K562 (cell line): ENCODE results near the gene B3GAT1. TPM values are rescaled to one million over a fixed set of nuclear protein-coding genes. Genes with fewer than 3 reads are reported as not detected.

Source experiments
- ATAC-seq: fragments of 200-7000 bp; cut with Tn5 transposase; 3 replicates; pipeline ENCODE4 v1.9.1; 2020; ENCODE audit warnings: moderate library complexity
- BruUV-seq: library from RNA; stranded (reverse); fragments of 400-500 nt; replicated peaks from 2 replicates; lab custom pipeline; 2021; lab: Mats Ljungman, UMichigan
- CTCF ChIA-PET: fragments of 300-600 bp; formaldehyde crosslinking; extraction: SDS; loops from one replicate; lab custom pipeline; 2021; ENCODE audit warnings: low intra/inter-chr PET ratio; lab: Yijun Ruan, JAX
- POLR2A ChIA-PET: fragments of 300-600, 350-650 bp; sonication (Branson Sonifier 250); formaldehyde crosslinking; extraction: SDS; loops from one replicate; lab custom pipeline; 2021; ENCODE audit warnings: antibody characterized with exemption, inconsistent platforms; lab: Yijun Ruan, JAX
- DNase-seq, 4 experiments: peaks; one replicate each; pipeline versions ENCODE4 v3.0.0 to v3.0.0-alpha.2; 2011 to 2018; ENCODE audit warnings: low spot score in 3 of 4, mixed read lengths in 3 of 4; ENCODE audit errors: extremely low read depth in 1 of 4
- FAIRE-seq: peaks from 2 replicates; lab custom pipeline; 2011; peaks lifted over from hg19 to GRCh38; lab: Jason Lieb, UNC
- H2AFZ ChIP-seq: 2 replicates; pipeline ENCODE4 v1.6.0; 2011; ENCODE audit warnings: low read depth, low read length, control low read depth, inconsistent platforms
- H3K27ac ChIP-seq: fragments of 200-600 bp; 3 replicates; pipeline ENCODE4 v1.8.0; 2011; ENCODE audit warnings: low read depth, mild to moderate bottlenecking, control low read depth, inconsistent platforms, low read length, moderate library complexity, mixed read lengths; ENCODE audit errors: extremely low read depth
- H3K27me3 ChIP-seq, 2 experiments: fragments of 300-600 bp in 1 of 2; 2 replicates in 1 of 2; 3 replicates in 1 of 2; pipeline versions ENCODE4 v1.6.0 to v1.8.0; 2011; ENCODE audit warnings: inconsistent platforms in 2 of 2, low read length in 2 of 2, mild to moderate bottlenecking in 1 of 2, mixed read lengths in 1 of 2, moderate library complexity in 1 of 2; ENCODE audit not compliant: control insufficient read depth in 2 of 2, insufficient read depth in 2 of 2
- H3K36me3 ChIP-seq: fragments of 300-600 bp; 3 replicates; pipeline ENCODE4 v1.8.0; 2011; ENCODE audit warnings: mild to moderate bottlenecking, low read length, inconsistent platforms; ENCODE audit not compliant: control insufficient read depth, insufficient read depth
- H3K4me1 ChIP-seq, 2 experiments: fragments of 200-600 bp in 1 of 2; replicated peaks in 1 of 2; 2 replicates in 1 of 2; 3 replicates in 1 of 2; pipeline versions ENCODE4 v1.5.1 to v1.8.0; 2011; ENCODE audit warnings: inconsistent platforms in 2 of 2, low read length in 2 of 2, mild to moderate bottlenecking in 1 of 2, mixed read lengths in 1 of 2, moderate library complexity in 1 of 2; ENCODE audit not compliant: control insufficient read depth in 2 of 2, insufficient read depth in 2 of 2
- H3K4me2 ChIP-seq: 2 replicates; pipeline ENCODE4 v1.6.1; 2011; ENCODE audit warnings: low read length, control low read depth, inconsistent platforms, mixed read lengths; ENCODE audit not compliant: insufficient read depth
- H3K4me3 ChIP-seq: fragments of 200-600 bp; sonication (generic), shearing (Covaris generic); 2 replicates; pipeline ENCODE4 v1.5.1; 2016; ENCODE audit warnings: control low read depth, inconsistent platforms
- H3K79me2 ChIP-seq: fragments of 200-600 bp; 3 replicates; pipeline ENCODE4 v1.8.0; 2011; ENCODE audit warnings: low read length, inconsistent platforms; ENCODE audit not compliant: control insufficient read depth, insufficient read depth
- H3K9ac ChIP-seq, 2 experiments: 2 replicates each; pipeline versions ENCODE4 v1.6.0 to v1.6.1; 2011; ENCODE audit warnings: low read depth in 2 of 2, low read length in 2 of 2, control low read depth in 1 of 2, inconsistent platforms in 1 of 2, mild to moderate bottlenecking in 1 of 2, mixed read lengths in 1 of 2; ENCODE audit not compliant: insufficient read depth in 1 of 2
- H3K9me1 ChIP-seq: one replicate; pipeline ENCODE4 v1.6.0; 2011; ENCODE audit warnings: inconsistent platforms, mild to moderate bottlenecking, low read length, moderate library complexity; ENCODE audit not compliant: control insufficient read depth, insufficient read depth
- H3K9me3 ChIP-seq: replicated peaks from 2 replicates; pipeline ENCODE4 v1.5.1; 2011; ENCODE audit warnings: low read depth, low read length, inconsistent platforms; ENCODE audit not compliant: control insufficient read depth, insufficient read depth
- H4K20me1 ChIP-seq: replicated peaks from 2 replicates; pipeline ENCODE4 v1.6.1; 2011; ENCODE audit warnings: low read length, inconsistent platforms, mixed read lengths; ENCODE audit not compliant: control insufficient read depth, insufficient read depth
- HNRNPUL1 ChIP-seq: fragments of 200-400 bp; formaldehyde crosslinking; IDR thresholded peaks from 2 replicates; pipeline ENCODE4 v1.6.1; 2017; ENCODE audit warnings: low read length
- HSF4 ChIP-seq: fragments of 250-450 bp; sonication (Bioruptor Pico); IDR thresholded peaks from 2 replicates; pipeline ENCODE4 v2.1.2; 2022; ENCODE audit warnings: mild to moderate bottlenecking, moderate library complexity, borderline replicate concordance
- KLF1 ChIP-seq: fragments of 450-650 bp; IDR thresholded peaks from 2 replicates; pipeline ENCODE4 v1.6.1; 2016; ENCODE audit warnings: missing genetic modification characterization, missing compliant biosample characterization
- PHF21A ChIP-seq: fragments of 450-650 bp; IDR thresholded peaks from 2 replicates; pipeline ENCODE4 v1.6.1; 2017; ENCODE audit warnings: low read depth, borderline replicate concordance
- YY1 ChIP-seq, 3 experiments: IDR thresholded peaks; 2 replicates each; pipeline ENCODE4 v1.6.1; 2011; ENCODE audit warnings: low read length in 2 of 3, mild to moderate bottlenecking in 2 of 3, moderate library complexity in 2 of 3, borderline replicate concordance in 1 of 3, control low read depth in 1 of 3, low read depth in 1 of 3; ENCODE audit not compliant: insufficient read depth in 3 of 3, insufficient replicate concordance in 2 of 3, control insufficient read depth in 1 of 3, insufficient read length in 1 of 3; ENCODE audit errors: extremely low read depth in 1 of 3
- whole genome bisulfite sequencing: fragments of 100-300 bp; shearing (Covaris generic); methylation state at CpG from one replicate; pipeline ENCODE4 v1.1.6; 2016; ENCODE audit warnings: low coverage, mixed read lengths; ENCODE audit not compliant: insufficient coverage; ENCODE audit errors: missing lambda C conversion rate; 5-methylcytosine and 5-hydroxymethylcytosine counted together
- in situ Hi-C: fragments of 300-500 bp; cut with MboI; formaldehyde crosslinking; loops from 4 replicates; pipeline ENCODE4 v1.15.0; 2018; ENCODE audit warnings: inconsistent platforms, mixed read lengths
- intact Hi-C: fragments of 100-400 bp; cut with micrococcal nuclease; formaldehyde crosslinking; loops from 2 replicates; pipeline ENCODE4 v1.14.2; 2022
- polyA plus RNA-seq, 8 experiments: library from polyadenylated mRNA; depleted of rRNA in 4 of 8; stranded (reverse) in 5 of 8; unstranded in 3 of 8; fragments of >200 nt; fragmentation: Nextera tagmentation in 2 of 8; fragmentation: Illumina TruSeq in 1 of 8; extraction: Ambion mirVana in 2 of 8; extraction: Trizol in 1 of 8; gene quantifications; 2 replicates each; pipeline versions ENCODE4 v1.2.1 to v1.2.3, GENCODE V29; 2011 to 2014; ENCODE audit warnings: inconsistent platforms in 1 of 8, missing spikeins in 1 of 8
- total RNA-seq, 7 experiments: library from RNA; depleted of rRNA in 6 of 7; stranded (reverse); fragments of >200 nt in 6 of 7; fragmentation: Illumina TruSeq in 2 of 7; extraction: Trizol in 2 of 7; gene quantifications; 2 replicates each; pipeline versions ENCODE4 v1.2.1 to v1.2.3, GENCODE V29; 2011 to 2021; ENCODE audit warnings: low replicate concordance in 1 of 7
- TF ChIP-seq, protein P1 (sequence below): fragments of 200-400 bp; formaldehyde crosslinking; IDR thresholded peaks from 2 replicates; pipeline ENCODE4 v1.6.1; 2017; ENCODE audit warnings: mild to moderate bottlenecking, low read depth, low read length, moderate library complexity
- TF ChIP-seq, protein P2 (sequence below): IDR thresholded peaks from 2 replicates; pipeline ENCODE4 v1.6.1; 2014; ENCODE audit warnings: antibody characterized with exemption

B3GAT1 gene
- total and polyA plus RNA-seq, 9 of the 15 experiments (the other 6 are each of a cell fraction or from before 2014, with no cell fraction given), result 0.01 to 0.53 (median 0.14) TPM; not detected in 1

DNA sequence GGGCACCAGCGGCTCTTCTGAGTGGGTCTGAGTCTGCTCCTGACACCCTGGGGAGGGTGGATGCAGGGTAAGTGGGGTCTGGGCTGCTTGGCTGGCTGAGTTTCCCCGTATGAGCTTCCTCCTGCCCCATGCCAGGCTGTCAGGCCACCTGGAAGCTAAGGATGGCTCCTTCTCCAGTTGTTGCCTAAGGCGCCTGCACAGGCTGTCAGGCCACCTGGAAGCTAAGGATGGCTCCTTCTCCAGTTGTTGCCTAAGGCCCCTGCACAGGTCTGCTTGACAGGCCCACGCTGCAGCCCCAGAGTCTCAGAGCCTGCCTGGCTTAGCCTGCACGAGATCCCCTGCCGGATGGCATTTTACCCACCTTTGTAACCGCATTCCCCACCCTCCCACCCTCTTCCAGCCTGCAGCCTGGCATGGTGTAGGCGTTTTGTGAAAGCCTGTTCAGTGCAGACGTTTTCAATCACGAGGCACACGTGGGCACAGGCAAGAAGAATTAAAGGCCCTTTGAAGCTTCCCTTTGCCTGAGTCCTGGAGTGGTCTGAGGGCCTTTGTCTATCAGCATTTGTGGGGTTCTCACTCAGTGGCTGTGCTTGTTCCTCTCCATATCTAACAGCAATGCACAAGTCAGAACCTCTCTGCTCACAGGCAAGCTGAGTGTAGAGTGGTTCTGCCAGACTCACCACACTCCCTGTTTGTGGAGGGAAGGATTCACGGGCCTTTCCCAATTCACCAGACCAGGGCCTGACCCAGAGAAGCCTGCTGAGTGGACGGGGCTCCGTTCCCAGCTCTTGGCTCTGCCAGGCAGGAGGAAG is 40.2 kb upstream of the B3GAT1 start:
- no peak for DNase-seq
- H3K27ac ChIP-seq, result no peak overlapping the region
- intact Hi-C loops, result no loop called here
- H3K79me2 ChIP-seq, result no peaks in the 10 kb centered on the region
- no peak for FAIRE-seq
- CTCF ChIA-PET, result no interaction called here
- H2AFZ ChIP-seq, result no peak overlapping the region
- H3K9ac ChIP-seq, result no peak overlapping the region
- BruUV-seq, result no TSS peak
- peaks cover 0 to 21% of the 10 kb centered on the region in 2 experiments; a peak in 2 of 5 replicates for H3K27me3 ChIP-seq
- no peaks in the 10 kb centered on the region for H3K9me1 ChIP-seq
- in situ Hi-C loops, result no loop called here
- 0 out of 5 replicates have a peak, but pooled peaks cover 0 to 3% of the 10 kb centered on the region in 2 experiments for H3K4me1 ChIP-seq
- ATAC-seq, result no peak
- no peaks in the 10 kb centered on the region for H4K20me1 ChIP-seq
- H3K4me2 ChIP-seq, result no peak overlapping the region
- H3K36me3 ChIP-seq, result no peaks in the 10 kb centered on the region
- POLR2A ChIA-PET, result no interaction called here
- TF ChIP-seq PHF21A (no peak), HNRNPUL1 (no peak), HSF4 (no peak), KLF1 (tag) (no peak), YY1 (IDR thresholded peaks at IDR 0.05; ENCODE audit: borderline replicate concordance in 1 of 3, control insufficient read depth in 1 of 3, extremely low read depth in 1 of 3, insufficient read depth in 3 of 3, insufficient read length in 1 of 3, insufficient replicate concordance in 2 of 3, low read depth in 1 of 3, low read length in 2 of 3) (no peak)
- TF ChIP-seq, protein P1, sequence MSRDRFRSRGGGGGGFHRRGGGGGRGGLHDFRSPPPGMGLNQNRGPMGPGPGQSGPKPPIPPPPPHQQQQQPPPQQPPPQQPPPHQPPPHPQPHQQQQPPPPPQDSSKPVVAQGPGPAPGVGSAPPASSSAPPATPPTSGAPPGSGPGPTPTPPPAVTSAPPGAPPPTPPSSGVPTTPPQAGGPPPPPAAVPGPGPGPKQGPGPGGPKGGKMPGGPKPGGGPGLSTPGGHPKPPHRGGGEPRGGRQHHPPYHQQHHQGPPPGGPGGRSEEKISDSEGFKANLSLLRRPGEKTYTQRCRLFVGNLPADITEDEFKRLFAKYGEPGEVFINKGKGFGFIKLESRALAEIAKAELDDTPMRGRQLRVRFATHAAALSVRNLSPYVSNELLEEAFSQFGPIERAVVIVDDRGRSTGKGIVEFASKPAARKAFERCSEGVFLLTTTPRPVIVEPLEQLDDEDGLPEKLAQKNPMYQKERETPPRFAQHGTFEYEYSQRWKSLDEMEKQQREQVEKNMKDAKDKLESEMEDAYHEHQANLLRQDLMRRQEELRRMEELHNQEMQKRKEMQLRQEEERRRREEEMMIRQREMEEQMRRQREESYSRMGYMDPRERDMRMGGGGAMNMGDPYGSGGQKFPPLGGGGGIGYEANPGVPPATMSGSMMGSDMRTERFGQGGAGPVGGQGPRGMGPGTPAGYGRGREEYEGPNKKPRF, result no peak
- TF ChIP-seq, protein P2, sequence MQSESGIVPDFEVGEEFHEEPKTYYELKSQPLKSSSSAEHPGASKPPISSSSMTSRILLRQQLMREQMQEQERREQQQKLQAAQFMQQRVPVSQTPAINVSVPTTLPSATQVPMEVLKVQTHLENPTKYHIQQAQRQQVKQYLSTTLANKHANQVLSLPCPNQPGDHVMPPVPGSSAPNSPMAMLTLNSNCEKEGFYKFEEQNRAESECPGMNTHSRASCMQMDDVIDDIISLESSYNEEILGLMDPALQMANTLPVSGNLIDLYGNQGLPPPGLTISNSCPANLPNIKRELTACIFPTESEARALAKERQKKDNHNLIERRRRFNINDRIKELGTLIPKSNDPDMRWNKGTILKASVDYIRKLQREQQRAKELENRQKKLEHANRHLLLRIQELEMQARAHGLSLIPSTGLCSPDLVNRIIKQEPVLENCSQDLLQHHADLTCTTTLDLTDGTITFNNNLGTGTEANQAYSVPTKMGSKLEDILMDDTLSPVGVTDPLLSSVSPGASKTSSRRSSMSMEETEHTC, result no peak
- no peak overlapping the region for H3K4me3 ChIP-seq
- H3K9me3 ChIP-seq, result no peaks in the 10 kb centered on the region
- 3% methylated on average over 10 of the region's 14 CpGs for WGBS
